ENCODE results near the gene GRM8. TPM values are rescaled to one million over a fixed set of nuclear protein-coding genes. Genes with fewer than 3 reads are reported as not detected.

Gene GRM8
- total RNA-seq, 1 experiment from 2014 or later: 0.80 TPM

- Histone ChIP-seq H3K4me1 (ENCODE audit: insufficient read depth, low read length, poor library complexity, severe bottlenecking) (no peaks in the 10 kb centered on the region), H3K36me3 (ENCODE audit: insufficient read depth, low read length, poor library complexity, severe bottlenecking) (no peaks in the 10 kb centered on the region), H3K9me3 (ENCODE audit: low read depth, low read length, poor library complexity, severe bottlenecking) (no peaks in the 10 kb centered on the region), H3K27ac (ENCODE audit: low read depth, low read length, poor library complexity, severe bottlenecking) (no peak overlapping the region), H3K27me3 (replicated peaks; ENCODE audit: insufficient read depth, low read depth, low read length, poor library complexity) (no peaks in the 10 kb centered on the region), H3K4me3 (ENCODE audit: low read depth, low read length, poor library complexity, severe bottlenecking) (no peak overlapping the region)
- no peak for TF ChIP-seq EZH2 (IDR thresholded peaks at IDR 0.05; ENCODE audit: borderline replicate concordance, low read depth, low read length, poor library complexity, severe bottlenecking)
- TF ChIP-seq CTCF (conservative IDR thresholded peaks at IDR 0.05; ENCODE audit: low read depth, low read length): no peak
- no peak for DNase-seq (ENCODE audit: low spot score)
- ChIA-PET CTCF (no interaction called here), POLR2A (ENCODE audit: low non-redundant PET) (no interaction called here)
- BruUV-seq (replicated peaks): no TSS peak
- intact Hi-C loops (cut with micrococcal nuclease; ENCODE audit: unreplicated experiment): no loop called here
These were observed 37.6 kb downstream of the GRM8 start for GRCh38 chr7:127214956-127215718.

GRCh38 chr7:127209886-127210285, 42.9 kb downstream of the GRM8 start:
- DNase-seq (ENCODE audit: low spot score): no peak
- H3K4me3 ChIP-seq (ENCODE audit: low read depth, low read length, poor library complexity, severe bottlenecking): no peak overlapping the region
- no peak overlapping the region for H3K27ac ChIP-seq (ENCODE audit: low read depth, low read length, poor library complexity, severe bottlenecking)
- no peaks in the 10 kb centered on the region for H3K36me3 ChIP-seq (ENCODE audit: insufficient read depth, low read length, poor library complexity, severe bottlenecking)
- CTCF ChIA-PET: no interaction called here
- no peaks in the 10 kb centered on the region for H3K27me3 ChIP-seq (replicated peaks; ENCODE audit: insufficient read depth, low read depth, low read length, poor library complexity)
- TF ChIP-seq CTCF (conservative IDR thresholded peaks at IDR 0.05; ENCODE audit: low read depth, low read length): no peak
- no peak for TF ChIP-seq EZH2 (IDR thresholded peaks at IDR 0.05; ENCODE audit: borderline replicate concordance, low read depth, low read length, poor library complexity, severe bottlenecking)
- intact Hi-C loops (cut with micrococcal nuclease; ENCODE audit: unreplicated experiment): no loop called here
- no peaks in the 10 kb centered on the region for H3K4me1 ChIP-seq (ENCODE audit: insufficient read depth, low read length, poor library complexity, severe bottlenecking)
- no TSS peak for BruUV-seq (replicated peaks)
- POLR2A ChIA-PET (ENCODE audit: low non-redundant PET): no interaction called here
- no peaks in the 10 kb centered on the region for H3K9me3 ChIP-seq (ENCODE audit: low read depth, low read length, poor library complexity, severe bottlenecking)

GRCh38 chr7:127208860-127209259, 43.9 kb downstream of the GRM8 start:
- ChIA-PET CTCF (no interaction called here), POLR2A (ENCODE audit: low non-redundant PET) (no interaction called here)
- DNase-seq (ENCODE audit: low spot score): no peak
- Histone ChIP-seq H3K27ac (ENCODE audit: low read depth, low read length, poor library complexity, severe bottlenecking) (no peak overlapping the region), H3K4me3 (ENCODE audit: low read depth, low read length, poor library complexity, severe bottlenecking) (no peak overlapping the region), H3K9me3 (ENCODE audit: low read depth, low read length, poor library complexity, severe bottlenecking) (no peaks in the 10 kb centered on the region), H3K4me1 (ENCODE audit: insufficient read depth, low read length, poor library complexity, severe bottlenecking) (no peaks in the 10 kb centered on the region), H3K36me3 (ENCODE audit: insufficient read depth, low read length, poor library complexity, severe bottlenecking) (no peaks in the 10 kb centered on the region), H3K27me3 (replicated peaks; ENCODE audit: insufficient read depth, low read depth, low read length, poor library complexity) (no peaks in the 10 kb centered on the region)
- TF ChIP-seq EZH2 (IDR thresholded peaks at IDR 0.05; ENCODE audit: borderline replicate concordance, low read depth, low read length, poor library complexity, severe bottlenecking): no peak
- no peak for TF ChIP-seq CTCF (conservative IDR thresholded peaks at IDR 0.05; ENCODE audit: low read depth, low read length)
- BruUV-seq (replicated peaks): no TSS peak
- intact Hi-C loops (cut with micrococcal nuclease; ENCODE audit: unreplicated experiment): no loop called here
